ENCODE results near the gene KRTAP5-2. TPM values are rescaled to one million over a fixed set of nuclear protein-coding genes. Genes with fewer than 3 reads are reported as not detected.

KRTAP5-2 gene
- total and polyA plus RNA-seq, 2 of the 8 experiments (the other 6 are each of a cell fraction or from before 2014, with no cell fraction given) = not detected

DNA sequence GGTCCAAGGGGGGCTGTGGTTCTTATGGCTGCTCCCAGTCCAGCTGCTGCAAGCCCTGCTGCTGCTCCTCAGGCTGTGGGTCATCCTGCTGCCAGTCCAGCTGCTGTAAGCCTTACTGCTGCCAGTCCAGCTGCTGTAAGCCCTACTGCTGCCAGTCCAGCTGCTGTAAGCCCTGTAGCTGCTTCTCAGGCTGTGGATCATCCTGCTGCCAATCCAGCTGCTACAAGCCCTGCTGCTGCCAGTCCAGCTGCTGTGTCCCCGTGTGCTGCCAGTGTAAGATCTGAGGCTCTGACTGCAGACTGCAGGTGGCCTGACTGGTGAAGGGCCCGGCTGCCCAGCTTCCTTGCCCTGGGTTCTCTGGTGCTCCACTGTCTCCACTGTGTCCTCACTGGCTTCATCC is 32.2 kb upstream of the KRTAP5-2 start (continued):
- TF ChIP-seq CEBPB (IDR thresholded peaks at IDR 0.05; ENCODE audit: low read depth, low read length) (no peak), GTF2F1 (IDR thresholded peaks at IDR 0.05; ENCODE audit: borderline replicate concordance, low read depth, low read length) (no peak)

All from H1 (cell line).